DMS153 treated with DMSO at 0.1 percent for 48 hours (cell line): ENCODE data around the gene FBXW7.
A peak's percentile ranks its signal among the peaks of the same experiment; 100 is the strongest.

Experiments
- DNase-seq: peaks from one replicate; lab custom pipeline; 2025; ENCODE audit not compliant: unreplicated experiment; lab: John Stamatoyannopoulos, UW

Gene FBXW7

GRCh38 chr4:152342293-152342692 lies 193.6 kb downstream of the FBXW7 start:
- DNase-seq: no peak

DNA sequence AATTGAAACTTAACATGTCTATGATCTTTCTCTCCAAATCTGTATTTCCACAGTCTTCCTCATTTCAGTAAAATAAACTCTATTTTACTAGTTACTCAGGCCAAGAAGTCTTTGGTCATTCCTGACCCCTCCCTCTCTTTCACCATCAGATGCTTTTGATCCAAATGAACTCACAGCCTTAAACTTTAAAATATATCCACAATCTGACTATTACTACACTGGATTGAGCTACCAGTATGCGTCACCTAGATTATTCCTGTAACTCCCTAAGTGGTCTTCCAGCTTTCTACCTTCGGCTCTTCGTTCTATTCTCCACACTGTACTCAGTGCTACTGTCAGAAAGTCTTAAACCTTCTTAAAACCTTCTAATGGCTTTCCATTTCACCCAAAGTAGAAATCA lies 195.1 kb downstream of the FBXW7 start:
- no peak for DNase-seq

GRCh38 chr4:152339576-152339975 lies 196.3 kb downstream of the FBXW7 start:
- DNase-seq: no peak

GRCh38 chr4:152334931-152335330 lies 201.0 kb downstream of the FBXW7 start:
- DNase-seq: no peak

DNA sequence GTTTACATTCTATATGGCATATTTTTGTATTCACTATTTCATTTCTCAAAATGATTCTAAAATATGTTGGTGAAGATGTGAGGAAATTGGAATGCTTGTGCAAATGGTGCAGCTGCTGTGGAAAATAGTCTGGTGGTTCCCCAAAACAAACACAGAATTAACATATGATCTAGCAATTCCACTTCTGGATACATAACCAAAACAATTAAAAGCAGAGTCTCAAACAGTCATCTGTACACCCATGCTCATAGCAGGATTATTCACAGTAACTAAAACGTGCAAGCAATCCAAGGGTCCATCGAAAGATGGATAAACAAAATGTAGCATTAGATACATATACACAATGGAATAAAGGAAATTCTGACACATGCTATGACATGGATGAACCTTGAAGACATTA lies 204.8 kb downstream of the FBXW7 start:
- no peak for DNase-seq

DNA sequence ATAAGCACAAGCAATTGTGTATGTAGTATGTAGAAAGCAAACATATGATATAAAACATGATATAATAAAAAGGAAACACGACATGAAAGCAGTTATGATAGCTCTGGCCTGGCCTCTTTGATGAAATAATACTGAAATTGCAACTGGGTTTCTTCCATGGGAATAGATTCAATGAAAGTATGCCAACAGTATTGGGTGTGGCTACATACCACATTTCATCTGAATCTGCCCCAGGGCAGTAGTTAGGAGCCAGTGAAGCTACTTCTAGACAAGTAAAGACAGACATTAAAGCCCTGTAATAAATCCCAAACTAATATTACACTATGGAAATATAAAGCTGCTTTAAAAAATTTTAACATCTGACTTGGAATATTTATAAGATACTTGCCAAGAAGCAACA lies 207.3 kb downstream of the FBXW7 start:
- DNase-seq: no peak

- no peak for DNase-seq
These were observed 208.1 kb downstream of the FBXW7 start for GRCh38 chr4:152327606-152328453.

DNA sequence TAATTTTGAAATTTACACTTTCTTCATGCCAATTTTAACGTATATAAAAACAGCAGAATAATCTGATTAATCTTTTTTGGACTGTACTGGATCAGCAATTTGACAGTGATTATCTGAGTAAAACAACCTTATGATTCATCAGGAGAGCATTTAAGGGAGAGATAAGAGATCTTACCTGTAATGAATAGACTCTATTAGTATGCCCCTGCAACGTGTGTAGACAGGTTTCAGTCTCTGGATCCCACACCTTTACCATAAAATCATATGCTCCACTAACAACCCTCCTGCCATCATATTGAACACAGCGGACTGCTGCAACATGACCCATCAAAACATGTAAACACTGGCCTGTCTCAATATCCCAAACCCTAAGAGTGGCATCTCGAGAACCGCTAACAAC lies 210.1 kb downstream of the FBXW7 start:
- DNase-seq: peak; percentile 11

- DNase-seq: no peak
These were observed 212.7 kb downstream of the FBXW7 start for GRCh38 chr4:152323221-152323620.

DNA sequence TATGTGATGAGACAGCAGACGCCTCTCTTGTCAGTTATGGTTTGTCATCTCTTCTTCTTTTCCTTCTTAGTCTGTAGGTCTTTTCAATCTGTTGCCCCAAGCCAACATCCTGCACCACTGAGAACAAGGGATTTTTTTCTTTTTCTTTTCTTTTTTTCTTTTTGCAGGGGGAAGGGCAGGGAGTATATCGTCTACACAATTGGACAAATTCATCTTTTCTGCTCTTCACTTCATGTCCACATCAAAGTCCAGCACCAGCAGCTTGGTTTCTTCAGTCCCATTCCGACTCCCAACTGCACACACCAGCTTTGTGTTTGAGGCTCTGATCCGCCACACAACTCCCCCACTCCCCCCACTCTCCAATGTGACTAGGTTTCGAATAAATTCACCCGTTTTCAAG lies 213.2 kb downstream of the FBXW7 start:
- no peak for DNase-seq

DNA sequence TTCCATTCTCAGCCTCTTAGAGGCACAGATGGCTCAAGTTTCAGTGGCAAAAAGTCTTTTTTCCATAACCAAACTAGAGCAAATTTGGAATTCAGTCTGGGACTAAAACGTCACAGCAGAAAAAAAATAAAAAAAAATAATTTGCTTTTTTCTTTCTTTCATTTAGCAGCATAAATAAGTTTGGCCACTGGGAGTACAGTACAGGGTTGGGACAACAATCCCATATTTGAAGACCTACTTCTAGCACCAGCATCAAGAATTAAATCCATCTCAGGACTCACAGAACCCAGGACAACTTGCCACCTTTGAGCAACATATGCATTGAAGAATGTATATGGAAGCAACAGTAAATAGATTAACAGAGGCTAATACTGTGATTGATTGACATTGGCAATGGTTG lies 214.0 kb downstream of the FBXW7 start:
- DNase-seq: no peak

- DNase-seq: no peak
These were observed 214.5 kb downstream of the FBXW7 start for GRCh38 chr4:152321398-152321797.

DNA sequence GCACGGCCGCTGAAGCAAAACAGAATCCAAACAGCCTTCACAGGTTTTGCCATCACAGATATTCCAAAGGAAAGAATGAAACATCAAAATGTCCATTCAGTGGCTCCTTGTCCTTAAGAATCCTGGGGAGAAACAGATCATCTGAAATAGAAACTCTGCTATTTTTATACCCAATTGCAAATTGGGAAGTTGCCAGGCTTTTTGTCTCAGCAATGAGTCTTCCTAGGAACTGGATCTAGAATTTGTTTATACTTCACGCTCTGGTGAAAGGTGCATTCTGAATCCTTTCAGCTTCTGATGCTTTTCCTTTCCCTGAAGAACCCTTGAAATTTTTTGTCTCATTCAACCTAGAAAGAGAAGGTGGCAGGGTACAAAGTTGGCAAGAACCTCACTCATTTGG lies 218.9 kb downstream of the FBXW7 start:
- no peak for DNase-seq

GRCh38 chr4:152310257-152310656 lies 225.6 kb downstream of the FBXW7 start:
- no peak for DNase-seq

GRCh38 chr4:152309418-152309817 lies 226.5 kb downstream of the FBXW7 start:
- DNase-seq: peak; percentile 84

- DNase-seq: peak; percentile 89
These were observed 226.9 kb downstream of the FBXW7 start for GRCh38 chr4:152308951-152309350.

- peak; percentile 55 for DNase-seq
These were observed 228.2 kb downstream of the FBXW7 start for GRCh38 chr4:152307669-152308068.

GRCh38 chr4:152306541-152306940 lies 229.4 kb downstream of the FBXW7 start:
- DNase-seq: no peak

DNA sequence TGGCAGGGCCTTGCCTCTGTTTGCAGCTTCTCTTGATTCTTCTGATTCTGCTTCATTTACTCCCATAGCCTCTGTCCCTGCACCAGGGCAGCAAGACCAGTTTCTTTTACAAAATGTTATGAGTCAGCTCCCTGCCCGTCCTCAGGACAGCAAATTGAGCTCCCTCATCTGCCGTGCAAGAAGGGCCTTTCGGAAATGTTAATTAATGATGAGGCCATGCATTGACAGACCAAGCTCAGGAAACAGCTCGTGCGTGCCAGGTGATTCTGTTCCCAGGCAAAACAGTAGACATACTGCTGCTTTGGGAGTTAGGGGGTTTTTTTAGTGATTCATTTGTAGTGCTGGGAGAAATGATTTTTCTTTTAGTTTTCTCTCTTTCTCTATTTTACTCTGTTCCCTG lies 231.7 kb downstream of the FBXW7 start:
- DNase-seq: no peak

DNA sequence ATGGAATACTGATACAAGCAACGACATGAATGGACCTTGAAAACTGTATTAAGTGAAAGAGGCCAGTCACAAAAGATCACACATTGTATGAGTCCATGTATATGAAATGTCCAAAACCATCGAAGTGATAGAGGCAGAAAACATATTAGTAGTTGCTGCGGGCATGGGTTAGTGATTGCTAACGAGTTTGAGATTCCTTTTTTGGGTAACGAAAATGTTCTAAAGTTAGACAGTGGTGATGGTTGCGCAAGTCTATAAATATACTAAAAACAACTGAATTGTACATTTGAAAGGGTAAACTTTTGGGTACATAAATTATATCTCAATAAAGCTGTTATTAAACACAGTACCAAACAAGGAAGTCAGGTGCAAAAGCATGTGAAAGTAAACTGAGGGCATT lies 234.5 kb downstream of the FBXW7 start:
- DNase-seq: no peak

DNA sequence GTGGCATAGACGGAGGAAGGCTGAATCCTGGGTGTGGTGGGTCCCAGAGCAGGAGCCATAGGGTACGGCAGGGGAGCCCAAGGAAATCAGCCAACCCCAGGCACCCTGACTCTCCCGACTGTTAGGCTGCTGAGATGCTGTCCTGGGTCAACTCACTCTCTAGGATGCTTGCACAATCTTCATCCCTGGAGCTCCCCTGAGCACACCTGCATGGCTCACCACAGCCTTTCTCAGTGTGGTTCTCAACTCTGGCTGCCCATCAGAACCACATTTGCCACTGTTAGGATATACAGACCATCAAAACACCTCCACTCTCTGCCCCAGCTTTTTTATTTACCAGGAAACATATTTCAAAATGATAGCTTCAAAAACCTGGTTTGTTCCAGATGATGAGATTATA lies 236.3 kb downstream of the FBXW7 start:
- no peak for DNase-seq

DNA sequence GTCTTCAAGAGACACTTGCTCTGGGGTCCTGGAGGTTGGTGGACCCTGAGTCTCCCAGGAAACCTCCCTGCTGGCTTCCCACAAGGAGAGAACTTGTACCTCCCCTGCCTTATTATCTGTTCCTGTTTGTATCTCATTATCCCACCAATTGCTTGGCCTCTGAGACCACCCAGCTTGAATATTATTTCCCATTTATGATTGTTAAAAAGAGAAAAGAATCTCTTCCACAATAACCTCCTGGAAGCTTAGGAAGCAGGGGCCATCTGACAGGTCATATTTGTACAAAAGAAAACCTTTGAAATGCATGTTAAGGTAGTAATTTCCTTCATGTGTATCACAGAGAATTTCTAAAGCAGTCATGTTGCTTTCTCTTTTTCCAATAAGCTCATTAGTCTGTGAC lies 239.5 kb downstream of the FBXW7 start:
- DNase-seq: no peak

GRCh38 chr4:152294765-152295164 lies 241.1 kb downstream of the FBXW7 start:
- DNase-seq: no peak
